SH-SY5Y (cell line): Measurements from ENCODE around the gene STYK1.

Experiments used
- GATA2 ChIP-seq: IDR thresholded peaks from 2 replicates; pipeline ENCODE4 v1.6.1; 2011; ENCODE audit warnings: mild to moderate bottlenecking, low read depth, low read length
- GATA3 ChIP-seq: IDR thresholded peaks from 2 replicates; pipeline ENCODE4 v1.6.1; 2011; ENCODE audit warnings: low read depth, mild to moderate bottlenecking, low read length, moderate library complexity

- TF ChIP-seq GATA2, result no peak
- no peak for TF ChIP-seq GATA3
These were observed 1.5 kb downstream of the STYK1 start for GRCh38 chr12:10672231-10672868.
